ENCODE data around the gene CTSD. TPM values are rescaled to one million over a fixed set of nuclear protein-coding genes. Genes with fewer than 3 reads are reported as not detected.

CTSD gene
- polyA plus RNA-seq, 1 experiment: 206 TPM

- no peaks in the 10 kb centered on the region for H3K36me3 ChIP-seq (ENCODE audit: control insufficient read depth, insufficient read depth, low read length)
- no peak for TF ChIP-seq CTCF (IDR thresholded peaks at IDR 0.05; ENCODE audit: insufficient read depth, low read depth, low read length)
- ChIA-PET POLR2A (no interaction called here), CTCF (interaction anchor here (1.5 kb wide), 1 partner anchor 12 kb away, joined by 3 read pairs; no protein-coding TSS in a partner anchor)
- H3K4me3 ChIP-seq (ENCODE audit: low read depth, low read length): no peak overlapping the region
- H3K27me3 ChIP-seq (ENCODE audit: control insufficient read depth, insufficient read depth, low read length): peaks cover 7% of the 10 kb centered on the region; the same call in 1 of the 2 replicates
- DNase-seq (ENCODE audit: low read depth): no peak
Measured at GRCh38 chr11:1796413-1797011, 32.8 kb upstream of the CTSD start.

GRCh38 chr11:1793081-1793480 is 29.4 kb upstream of the CTSD start:
- no peak for TF ChIP-seq CTCF (IDR thresholded peaks at IDR 0.05; ENCODE audit: insufficient read depth, low read depth, low read length)
- no peak overlapping the region for H3K4me3 ChIP-seq (ENCODE audit: low read depth, low read length)
- CTCF ChIA-PET: interaction anchor here (0.6 kb wide), 1 partner anchor 14 kb away, joined by 3 read pairs; no protein-coding TSS in a partner anchor
- peaks cover 6% of the 10 kb centered on the region; the same call in 1 of the 2 replicates for H3K27me3 ChIP-seq (ENCODE audit: control insufficient read depth, insufficient read depth, low read length)
- H3K36me3 ChIP-seq (ENCODE audit: control insufficient read depth, insufficient read depth, low read length): no peaks in the 10 kb centered on the region
- DNase-seq (ENCODE audit: low read depth): no peak
- POLR2A ChIA-PET: interaction anchor here (0.6 kb wide), 1 partner anchor 72 kb away, joined by 3 read pairs; no protein-coding TSS in a partner anchor

DNA sequence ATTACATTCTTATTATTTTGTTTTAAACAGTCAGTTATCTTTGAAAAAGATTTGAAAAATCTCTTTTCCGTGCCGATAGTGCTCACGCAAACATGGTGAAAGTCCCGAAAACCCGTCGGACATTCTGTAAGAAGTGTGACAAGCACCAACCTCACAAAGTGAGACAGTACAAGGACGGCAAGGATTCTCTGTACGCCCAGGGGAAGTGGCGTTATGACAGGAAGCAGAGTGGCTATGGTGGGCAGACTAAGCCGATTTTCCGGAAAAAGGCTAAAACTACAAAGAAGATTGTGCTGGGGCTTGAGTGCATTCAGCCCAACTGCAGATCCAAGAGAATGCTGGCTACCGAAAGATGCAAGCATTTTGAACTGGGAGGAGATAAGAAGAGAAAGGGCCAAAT is 28.7 kb upstream of the CTSD start:
- Histone ChIP-seq H3K4me3 (ENCODE audit: low read depth, low read length) (no peak overlapping the region), H3K27me3 (ENCODE audit: control insufficient read depth, insufficient read depth, low read length) (peaks cover 5% of the 10 kb centered on the region; the same call in 1 of the 2 replicates), H3K36me3 (ENCODE audit: control insufficient read depth, insufficient read depth, low read length) (no peaks in the 10 kb centered on the region)
- ChIA-PET POLR2A (no interaction called here), CTCF (interaction anchor here (0.6 to 0.7 kb wide), 2 partner anchors 14 to 23 kb away, joined by 3 to 4 read pairs; no protein-coding TSS in a partner anchor)
- no peak for TF ChIP-seq CTCF (IDR thresholded peaks at IDR 0.05; ENCODE audit: insufficient read depth, low read depth, low read length)
- no peak for DNase-seq (ENCODE audit: low read depth)

- H3K4me3 ChIP-seq (ENCODE audit: low read depth, low read length): no peak overlapping the region
- no peaks in the 10 kb centered on the region for H3K36me3 ChIP-seq (ENCODE audit: control insufficient read depth, insufficient read depth, low read length)
- peaks cover 4% of the 10 kb centered on the region; the same call in 1 of the 2 replicates for H3K27me3 ChIP-seq (ENCODE audit: control insufficient read depth, insufficient read depth, low read length)
- POLR2A ChIA-PET: no interaction called here
- DNase-seq (ENCODE audit: low read depth): no peak
- CTCF ChIA-PET: interaction anchor here (0.7 to 0.8 kb wide), 2 partner anchors 24 to 98 kb away, joined by 3 to 4 read pairs; no protein-coding TSS in a partner anchor
- no peak for TF ChIP-seq CTCF (IDR thresholded peaks at IDR 0.05; ENCODE audit: insufficient read depth, low read depth, low read length)
Measured at GRCh38 chr11:1791912-1792311, 28.2 kb upstream of the CTSD start.

GRCh38 chr11:1786466-1786865 is 22.7 kb upstream of the CTSD start:
- TF ChIP-seq CTCF (IDR thresholded peaks at IDR 0.05; ENCODE audit: insufficient read depth, low read depth, low read length): no peak
- ChIA-PET POLR2A (no interaction called here), CTCF (interaction anchor here (1.6 kb wide), 1 partner anchor 46 kb away, joined by 4 read pairs; no protein-coding TSS in a partner anchor)
- DNase-seq (ENCODE audit: low read depth): no peak
- H3K27me3 ChIP-seq (ENCODE audit: control insufficient read depth, insufficient read depth, low read length): peaks cover 4% of the 10 kb centered on the region
- no peak overlapping the region for H3K4me3 ChIP-seq (ENCODE audit: low read depth, low read length)
- no peaks in the 10 kb centered on the region for H3K36me3 ChIP-seq (ENCODE audit: control insufficient read depth, insufficient read depth, low read length)
